ENCODE results near the gene PRIMPOL. TPM values are rescaled to one million over a fixed set of nuclear protein-coding genes. Genes with fewer than 3 reads are reported as not detected.

The PRIMPOL gene
- total and polyA plus RNA-seq, 9 of the 15 experiments (the other 6 are each of a cell fraction or from before 2014, with no cell fraction given) = 11.0 to 32.0 (median 16.1) TPM

GRCh38 chr4:184649026-184649970 is at the start of gene PRIMPOL, which contains the start of gene CASP3 (continued):
- peak in 1 of 3 experiments; percentile 36; a peak in 1 of 6 replicates for TF ChIP-seq ZBTB11 (CRISPR knock-in tag; IDR thresholded peaks at IDR 0.05)
- no peak for TF ChIP-seq ZNF239 (CRISPR knock-in tag; IDR thresholded peaks at IDR 0.05)
- TF ChIP-seq KLF6 (CRISPR knock-in tag; IDR thresholded peaks at IDR 0.05; ENCODE audit: borderline replicate concordance) = 0 out of 2 replicates have a peak, but pooled peaks have one; percentile 12
- no peak for TF ChIP-seq ZNF398 (CRISPR knock-in tag; IDR thresholded peaks at IDR 0.05)
- TF ChIP-seq MLLT1 (IDR thresholded peaks at IDR 0.05) = peak in 1 of 2 experiments; percentile 52; a peak in 1 of 4 replicates
- TF ChIP-seq RNF2 (IDR thresholded peaks at IDR 0.05) = no peak; the same call in 1 of the 2 replicates
- no peak for TF ChIP-seq CREBBP (IDR thresholded peaks at IDR 0.05; ENCODE audit: low read depth, low read length)
- TF ChIP-seq ZNF699 (CRISPR knock-in tag; IDR thresholded peaks at IDR 0.05; ENCODE audit: insufficient replicate concordance) = no peak
- TF ChIP-seq JUND (IDR thresholded peaks at IDR 0.05; ENCODE audit: borderline replicate concordance, low read depth, low read length) = peak; percentile 43
- TF ChIP-seq JUND (tag; IDR thresholded peaks at IDR 0.05; ENCODE audit: borderline replicate concordance, low read depth, low read length) = no peak
- no peak for TF ChIP-seq FOXA1 (IDR thresholded peaks at IDR 0.05; ENCODE audit: borderline replicate concordance)
- TF ChIP-seq ZNF780A (CRISPR knock-in tag; IDR thresholded peaks at IDR 0.05) = no peak
- TF ChIP-seq CGGBP1 (CRISPR knock-in tag; IDR thresholded peaks at IDR 0.05) = 0 out of 2 replicates have a peak, but pooled peaks have one; percentile 2
- no peak for TF ChIP-seq ZNF146 (CRISPR knock-in tag; IDR thresholded peaks at IDR 0.05; ENCODE audit: unreplicated experiment)
- TF ChIP-seq IFI16 (CRISPR knock-in tag; IDR thresholded peaks at IDR 0.05) = no peak
- peak; percentile 40; the same call in 1 of the 2 replicates for TF ChIP-seq MBD2 (IDR thresholded peaks at IDR 0.05; ENCODE audit: borderline replicate concordance, low read depth)
- TF ChIP-seq ZBTB17 (CRISPR knock-in tag; IDR thresholded peaks at IDR 0.05) = no peak
- TF ChIP-seq SPI1 (IDR thresholded peaks at IDR 0.05; ENCODE audit: borderline replicate concordance, low read depth, low read length) = peak; percentile 28; the same call in 1 of the 2 replicates

Measured in K562 (cell line).